ENCODE measurements around the gene HSD17B8.
A peak's percentile ranks its signal among the peaks of the same experiment; 100 is the strongest.

HSD17B8 gene

GRCh38 chr6:33241968-33242367 lies 37.5 kb downstream of the HSD17B8 start:
- DNase-seq (ENCODE audit: low spot score), result no peak

GRCh38 chr6:33243476-33243875 lies 39.0 kb downstream of the HSD17B8 start:
- no peak for DNase-seq (ENCODE audit: low spot score)

GRCh38 chr6:33247977-33248642 lies 43.7 kb downstream of the HSD17B8 start:
- peak; percentile 89 for DNase-seq (ENCODE audit: low spot score)

GRCh38 chr6:33248643-33248931 lies 44.1 kb downstream of the HSD17B8 start:
- no peak for DNase-seq (ENCODE audit: low spot score)

- peak; percentile 97 for DNase-seq (ENCODE audit: low spot score)
Measured at GRCh38 chr6:33248932-33249731, 44.7 kb downstream of the HSD17B8 start.

- no peak for DNase-seq (ENCODE audit: low spot score)
Measured at GRCh38 chr6:33249732-33250630, 45.5 kb downstream of the HSD17B8 start.

GRCh38 chr6:33250731-33251130 lies 46.3 kb downstream of the HSD17B8 start:
- DNase-seq (ENCODE audit: low spot score), result no peak

- DNase-seq (ENCODE audit: low spot score), result no peak
Measured at GRCh38 chr6:33251395-33252012, 47.0 kb downstream of the HSD17B8 start.

GRCh38 chr6:33252759-33253158 lies 48.3 kb downstream of the HSD17B8 start:
- DNase-seq (ENCODE audit: low spot score), result no peak

- DNase-seq (ENCODE audit: low spot score), result no peak
Measured at GRCh38 chr6:33254591-33254990, 50.1 kb downstream of the HSD17B8 start.

All from CD4-positive, alpha-beta T cell treated with Interleukin-6 at 100 ng/mL for 8 hours (primary cell).